GM19099 (cell line): ENCODE results near the gene DNMT3A.

Experiments
- POLR2A ChIP-seq: IDR thresholded peaks from 3 replicates; pipeline ENCODE4 v1.6.1; 2011; ENCODE audit warnings: low read depth; ENCODE audit not compliant: insufficient read length; ENCODE audit errors: extremely low read depth

Gene DNMT3A

GRCh38 chr2:25298776-25299431 lies 42.8 kb downstream of the DNMT3A start:
- no peak for TF ChIP-seq POLR2A

- no peak for TF ChIP-seq POLR2A
These were observed 44.0 kb downstream of the DNMT3A start for GRCh38 chr2:25297738-25298137.

- TF ChIP-seq POLR2A: no peak
These were observed 46.1 kb downstream of the DNMT3A start for GRCh38 chr2:25295621-25296020.

- TF ChIP-seq POLR2A: peak; percentile 79
These were observed 46.9 kb downstream of the DNMT3A start for GRCh38 chr2:25294573-25295462.

GRCh38 chr2:25293958-25294562 lies 47.7 kb downstream of the DNMT3A start:
- TF ChIP-seq POLR2A: peak; percentile 15

GRCh38 chr2:25293145-25293544 lies 48.6 kb downstream of the DNMT3A start:
- TF ChIP-seq POLR2A: no peak

GRCh38 chr2:25292408-25292807 lies 49.3 kb downstream of the DNMT3A start:
- TF ChIP-seq POLR2A: no peak

- TF ChIP-seq POLR2A: no peak
These were observed 50.8 kb downstream of the DNMT3A start for GRCh38 chr2:25290811-25291495.

- TF ChIP-seq POLR2A: no peak
These were observed 54.8 kb downstream of the DNMT3A start for GRCh38 chr2:25286723-25287483.

GRCh38 chr2:25286025-25286400 lies 55.7 kb downstream of the DNMT3A start:
- TF ChIP-seq POLR2A: peak; percentile 48

GRCh38 chr2:25285265-25286024 lies 56.3 kb downstream of the DNMT3A start:
- TF ChIP-seq POLR2A: no peak

GRCh38 chr2:25284756-25285155 lies 57.0 kb downstream of the DNMT3A start:
- no peak for TF ChIP-seq POLR2A

GRCh38 chr2:25283921-25284320 lies 57.8 kb downstream of the DNMT3A start:
- no peak for TF ChIP-seq POLR2A

- TF ChIP-seq POLR2A: no peak
These were observed 59.8 kb downstream of the DNMT3A start for GRCh38 chr2:25281941-25282340.

- TF ChIP-seq POLR2A: no peak
These were observed 60.2 kb downstream of the DNMT3A start for GRCh38 chr2:25281522-25281921.
